ENCODE results near the gene ZBTB42.

GRCh38 chr14:104784218-104784568 is 16.7 kb upstream of the ZBTB42 start:
- TF ChIP-seq CTCF (IDR thresholded peaks at IDR 0.05; ENCODE audit: low read depth, low read length, poor library complexity, severe bottlenecking): no peak
- TF ChIP-seq EZH2phosphoT487 (IDR thresholded peaks at IDR 0.05; ENCODE audit: borderline replicate concordance, low read length): no peak

All from DOHH2 (cell line).